RWPE2 (cell line): ENCODE measurements around the gene DHRS3.

ENCODE experiments used
- ATAC-seq: fragments of 200-7000 bp; cut with Tn5 transposase; 3 replicates; pipeline ENCODE4 v1.9.1; 2021; ENCODE audit warnings: low read depth
- DNase-seq: peaks from one replicate; pipeline ENCODE4 v3.0.0-alpha.2; 2020; ENCODE audit warnings: low spot score
- H3K27ac ChIP-seq: fragments of 450-650 bp; 2 replicates; pipeline ENCODE4 v1.5.1; 2017; ENCODE audit warnings: mild to moderate bottlenecking; ENCODE audit not compliant: poor library complexity, severe bottlenecking
- H3K27me3 ChIP-seq: fragments of 250-450 bp; sonication (Bioruptor Pico); 2 replicates; pipeline ENCODE4 v1.5.1; 2021; ENCODE audit warnings: mild to moderate bottlenecking, moderate library complexity; ENCODE audit not compliant: insufficient read depth, poor library complexity, severe bottlenecking
- H3K36me3 ChIP-seq: fragments of 250-450 bp; sonication (Bioruptor Pico); 2 replicates; pipeline ENCODE4 v1.5.1; 2020; ENCODE audit warnings: low read depth, mild to moderate bottlenecking, moderate library complexity
- H3K4me1 ChIP-seq: fragments of 250-450 bp; sonication (Bioruptor Pico); 2 replicates; pipeline ENCODE4 v1.5.1; 2021; ENCODE audit warnings: mild to moderate bottlenecking, moderate library complexity; ENCODE audit not compliant: insufficient read depth, poor library complexity, severe bottlenecking
- H3K4me3 ChIP-seq: fragments of 250-450 bp; sonication (Bioruptor Pico); 2 replicates; pipeline ENCODE4 v1.5.1; 2021; ENCODE audit warnings: mild to moderate bottlenecking, moderate library complexity; ENCODE audit not compliant: severe bottlenecking
- H3K9me3 ChIP-seq: fragments of 250-450 bp; sonication (Bioruptor Pico); 2 replicates; pipeline ENCODE4 v1.5.1; 2021; ENCODE audit warnings: mild to moderate bottlenecking, moderate library complexity; ENCODE audit not compliant: severe bottlenecking
- CTCF ChIP-seq: fragments of 450-650 bp; IDR thresholded peaks from one replicate; pipeline ENCODE4 v1.5.1; 2017; ENCODE audit warnings: mild to moderate bottlenecking, moderate library complexity; ENCODE audit not compliant: poor library complexity, severe bottlenecking

Gene DHRS3

GRCh38 chr1:12631571-12631970 is 13.6 kb upstream of the DHRS3 start:
- no peak overlapping the region for H3K4me3 ChIP-seq
- H3K9me3 ChIP-seq = no peaks in the 10 kb centered on the region
- TF ChIP-seq CTCF = no peak
- no peaks in the 10 kb centered on the region for H3K36me3 ChIP-seq
- H3K4me1 ChIP-seq = no peaks in the 10 kb centered on the region
- DNase-seq = no peak
- ATAC-seq = no peak
- H3K27me3 ChIP-seq = no peaks in the 10 kb centered on the region
- H3K27ac ChIP-seq = no peak overlapping the region

- Histone ChIP-seq H3K4me1 (no peaks in the 10 kb centered on the region), H3K9me3 (no peaks in the 10 kb centered on the region), H3K27me3 (no peaks in the 10 kb centered on the region), H3K36me3 (no peaks in the 10 kb centered on the region), H3K27ac (no peak overlapping the region), H3K4me3 (no peak overlapping the region)
- no peak for TF ChIP-seq CTCF
- DNase-seq = no peak
- no peak for ATAC-seq
Observed at GRCh38 chr1:12630946-12631530, 13.0 kb upstream of the DHRS3 start.

- no peaks in the 10 kb centered on the region for H3K9me3 ChIP-seq
- no peaks in the 10 kb centered on the region for H3K36me3 ChIP-seq
- no peaks in the 10 kb centered on the region for H3K4me1 ChIP-seq
- ATAC-seq = no peak
- no peaks in the 10 kb centered on the region for H3K27me3 ChIP-seq
- no peak for DNase-seq
- H3K27ac ChIP-seq = no peak overlapping the region
- H3K4me3 ChIP-seq = no peak overlapping the region
- TF ChIP-seq CTCF = no peak
Observed at GRCh38 chr1:12629985-12630760, 12.2 kb upstream of the DHRS3 start.

- no peak overlapping the region for H3K27ac ChIP-seq
- H3K4me3 ChIP-seq = no peak overlapping the region
- H3K36me3 ChIP-seq = no peaks in the 10 kb centered on the region
- no peaks in the 10 kb centered on the region for H3K9me3 ChIP-seq
- DNase-seq (no peak), ATAC-seq (no peak)
- no peaks in the 10 kb centered on the region for H3K4me1 ChIP-seq
- no peak for TF ChIP-seq CTCF
- no peaks in the 10 kb centered on the region for H3K27me3 ChIP-seq
Observed at GRCh38 chr1:12629511-12629956, 11.5 kb upstream of the DHRS3 start.

GRCh38 chr1:12627296-12627695 is 9.3 kb upstream of the DHRS3 start:
- DNase-seq (no peak), ATAC-seq (no peak)
- no peaks in the 10 kb centered on the region for H3K4me1 ChIP-seq
- H3K9me3 ChIP-seq = no peaks in the 10 kb centered on the region
- H3K36me3 ChIP-seq = no peaks in the 10 kb centered on the region
- H3K4me3 ChIP-seq = no peak overlapping the region
- H3K27ac ChIP-seq = no peak overlapping the region
- no peaks in the 10 kb centered on the region for H3K27me3 ChIP-seq
- TF ChIP-seq CTCF = no peak
